ENCODE measurements around the gene CEMIP2. TPM values are rescaled to one million over a fixed set of nuclear protein-coding genes. Genes with fewer than 3 reads are reported as not detected.

CEMIP2 gene
- total RNA-seq (10 to 100 TPM in 5 of 7 donors, 1 to 10 TPM in 2; 7.6 to 91.3 (median 11.2) TPM), polyA plus RNA-seq (10 to 100 TPM in 1 of 2 donors, 1 to 10 TPM in 1; 6.3 to 11.0 TPM)
- long read RNA-seq, donor 1, partial matches to known transcripts = 0 of 1 reads
- long read RNA-seq, donor 1, other reads (novel, unspliced or antisense) = 1 of 1 reads
- long read RNA-seq, donor 2, full-length matches to known transcripts = 3 of 3 reads
- long read RNA-seq, donor 2, partial matches to known transcripts = 0 of 3 reads
- long read RNA-seq, donor 2, other reads (novel, unspliced or antisense) = 0 of 3 reads
- long read RNA-seq, donor 3, full-length matches to known transcripts = 2 of 6 reads
- long read RNA-seq, donor 3, partial matches to known transcripts = 2 of 6 reads
- long read RNA-seq, donor 3, other reads (novel, unspliced or antisense) = 2 of 6 reads

- Histone ChIP-seq H3K9me3 (no peaks in the 10 kb centered on the region), H3K27me3 (no peaks in the 10 kb centered on the region), H3K27ac (peak within 1 kb of the TSS; percentile 60 to 95), H3K4me1 (ENCODE audit: insufficient read depth) (peaks cover 5% of the 10 kb centered on the region), H3K36me3 (no peaks in the 10 kb centered on the region), H3K4me3 (peak within 1 kb of the TSS; percentile 87)
- TF ChIP-seq EP300 (IDR thresholded peaks at IDR 0.05) (no peak), POLR2A (IDR thresholded peaks at IDR 0.05) (peak; percentile 91), CTCF (IDR thresholded peaks at IDR 0.05) (peak in 1 of 3 donors; percentile 13)
- DNase-seq = peak; percentile 87 to 92 (median 89)
- 0 to 1% (median 0%) methylated on average over 39 to 86 of the region's 86 CpGs for WGBS, 3 donors
- intact Hi-C loops (cut with DNase I) = no loop called here
Observed at GRCh38 chr9:71768388-71769174, at the start of gene CEMIP2. Gene CEMIP2, minus strand, starts transcription at chr9:71768513. Its CDS starts 18,140 bp downstream, at chr9:71750373.

- intact Hi-C loops (cut with DNase I) = loop anchor here in 2 of 4 donors (10.0 kb wide), 2 partner anchors 198 to 532 kb away; no protein-coding TSS in a partner anchor
- 19 to 37% (median 28%) methylated on average over 9 of the region's 9 CpGs for WGBS, 3 donors
- no peaks in the 10 kb centered on the region for H3K36me3 ChIP-seq
- H3K9me3 ChIP-seq = no peaks in the 10 kb centered on the region
- H3K27ac ChIP-seq = no peak overlapping the region
- DNase-seq = no peak
- H3K27me3 ChIP-seq = no peaks in the 10 kb centered on the region
- no peak overlapping the region for H3K4me3 ChIP-seq
- TF ChIP-seq CTCF (IDR thresholded peaks at IDR 0.05) = no peak
- no peak for TF ChIP-seq POLR2A (IDR thresholded peaks at IDR 0.05)
- TF ChIP-seq EP300 (IDR thresholded peaks at IDR 0.05) = no peak
- peaks cover 11% of the 10 kb centered on the region for H3K4me1 ChIP-seq (ENCODE audit: insufficient read depth)
Observed at GRCh38 chr9:71816916-71817451, 48.7 kb upstream of the CEMIP2 start.

GRCh38 chr9:71814815-71815214 lies 46.5 kb upstream of the CEMIP2 start:
- Histone ChIP-seq H3K4me3 (no peak overlapping the region), H3K4me1 (ENCODE audit: insufficient read depth) (peaks cover 11% of the 10 kb centered on the region), H3K9me3 (no peaks in the 10 kb centered on the region), H3K27me3 (no peaks in the 10 kb centered on the region), H3K27ac (no peak overlapping the region), H3K36me3 (no peaks in the 10 kb centered on the region)
- WGBS, 3 donors = 29 to 36% (median 35%) methylated on average over 3 of the region's 3 CpGs
- no peak for DNase-seq
- TF ChIP-seq EP300 (IDR thresholded peaks at IDR 0.05) = no peak
- no peak for TF ChIP-seq POLR2A (IDR thresholded peaks at IDR 0.05)
- TF ChIP-seq CTCF (IDR thresholded peaks at IDR 0.05) = no peak
- intact Hi-C loops (cut with DNase I) = loop anchor here in 2 of 4 donors (10.0 kb wide), 2 partner anchors 200 to 530 kb away; no protein-coding TSS in a partner anchor

- Histone ChIP-seq H3K9me3 (no peaks in the 10 kb centered on the region), H3K27ac (no peak overlapping the region), H3K27me3 (no peaks in the 10 kb centered on the region), H3K36me3 (no peaks in the 10 kb centered on the region), H3K4me1 (ENCODE audit: insufficient read depth) (peaks cover 11% of the 10 kb centered on the region), H3K4me3 (no peak overlapping the region)
- intact Hi-C loops (cut with DNase I) = loop anchor here in 2 of 4 donors (10.0 kb wide), 2 partner anchors 201 to 529 kb away; no protein-coding TSS in a partner anchor
- peak in 1 of 5 donors; percentile 22 for DNase-seq
- WGBS, 3 donors = 58 to 84% (median 77%) methylated on average over 3 of the region's 3 CpGs
- TF ChIP-seq POLR2A (IDR thresholded peaks at IDR 0.05) (no peak), EP300 (IDR thresholded peaks at IDR 0.05) (no peak), CTCF (IDR thresholded peaks at IDR 0.05) (no peak)
Observed at GRCh38 chr9:71814226-71814625, 45.9 kb upstream of the CEMIP2 start.

Data from ovary (tissue), 10 donors.